SU-DHL-6 (cell line): ENCODE measurements around the gene RUVBL2.

Source experiments
- H2AFZ ChIP-seq: fragments of 200-600 bp; sonication (generic); 2 replicates; pipeline ENCODE4 v1.6.1; 2014; ENCODE audit warnings: low read depth, mild to moderate bottlenecking, moderate library complexity, mixed read lengths, antibody characterized with exemption, low read length; ENCODE audit not compliant: severe bottlenecking
- H3F3A ChIP-seq: fragments of 200-600 bp; shearing (Covaris generic); 2 replicates; pipeline ENCODE4 v1.6.0; 2016; ENCODE audit warnings: antibody characterized with exemption, mild to moderate bottlenecking; ENCODE audit not compliant: insufficient read depth
- H3K27ac ChIP-seq: fragments of 200-600 bp; sonication (generic); 2 replicates; pipeline ENCODE4 v1.5.1; 2016; ENCODE audit warnings: low read depth, mild to moderate bottlenecking, low read length, moderate library complexity, mixed read lengths
- H3K27me3 ChIP-seq: fragments of 200-600 bp; sonication (generic), shearing (Covaris generic); 2 replicates; pipeline ENCODE4 v1.6.0; 2014; ENCODE audit warnings: mild to moderate bottlenecking, low read length
- H3K36me3 ChIP-seq: fragments of 200-600 bp; sonication (generic); 2 replicates; pipeline ENCODE4 v1.6.1; 2014; ENCODE audit warnings: mild to moderate bottlenecking, low read length, mixed read lengths
- H3K4me2 ChIP-seq: fragments of 300-600, 200-600 bp; shearing (Covaris generic), sonication (generic); 2 replicates; pipeline ENCODE4 v1.6.0; 2014; ENCODE audit warnings: low read length, low read depth, mild to moderate bottlenecking; ENCODE audit not compliant: poor library complexity, severe bottlenecking
- H3K4me3 ChIP-seq: fragments of 200-600 bp; sonication (generic); 2 replicates; pipeline ENCODE4 v1.5.1; 2014; ENCODE audit warnings: antibody characterized with exemption, low read length, mild to moderate bottlenecking, mixed read lengths; ENCODE audit not compliant: insufficient read depth, poor library complexity, severe bottlenecking
- H3K79me2 ChIP-seq: fragments of 200-600 bp; sonication (generic); 2 replicates; pipeline ENCODE4 v1.6.1; 2014; ENCODE audit warnings: mild to moderate bottlenecking, low read length, moderate library complexity; ENCODE audit not compliant: insufficient read depth
- H3K9ac ChIP-seq: fragments of 200-600 bp; sonication (generic); 2 replicates; pipeline ENCODE4 v1.7.0; 2014; ENCODE audit warnings: mild to moderate bottlenecking, low read length
- H3K9me2 ChIP-seq: fragments of 200-600 bp; sonication (generic); replicated peaks from 2 replicates; pipeline ENCODE4 v1.6.1; 2014; ENCODE audit warnings: low read length; ENCODE audit not compliant: insufficient read depth
- H3K9me3 ChIP-seq: fragments of 200-600 bp; sonication (generic); 2 replicates; pipeline ENCODE4 v1.6.1; 2014; ENCODE audit warnings: low read length, mixed read lengths; ENCODE audit not compliant: insufficient read depth
- H4K20me1 ChIP-seq: fragments of 200-600 bp; sonication (generic); 2 replicates; pipeline ENCODE4 v1.6.1; 2014; ENCODE audit warnings: low read depth, mild to moderate bottlenecking, antibody characterized with exemption, low read length, moderate library complexity, mixed read lengths
- EZH2phosphoT487 ChIP-seq: fragments of 200-600 bp; sonication (generic), shearing (Covaris generic); conservative IDR thresholded peaks from 2 replicates; pipeline ENCODE4 v1.6.1; 2018; ENCODE audit warnings: mild to moderate bottlenecking, antibody characterized with exemption, low read length, moderate library complexity, mixed read lengths
- TF ChIP-seq, protein P1 (sequence below): fragments of 200-600 bp; sonication (generic); IDR thresholded peaks from one replicate; pipeline ENCODE4 v1.5.1; 2017; ENCODE audit warnings: antibody characterized with exemption, mild to moderate bottlenecking, low read length, moderate library complexity; ENCODE audit not compliant: insufficient read depth, poor library complexity, severe bottlenecking

Gene RUVBL2

GRCh38 chr19:48990400-48990799 lies 3.3 kb upstream of the RUVBL2 start:
- no peak overlapping the region for H3K27ac ChIP-seq
- H3K36me3 ChIP-seq, result no peaks in the 10 kb centered on the region

DNA sequence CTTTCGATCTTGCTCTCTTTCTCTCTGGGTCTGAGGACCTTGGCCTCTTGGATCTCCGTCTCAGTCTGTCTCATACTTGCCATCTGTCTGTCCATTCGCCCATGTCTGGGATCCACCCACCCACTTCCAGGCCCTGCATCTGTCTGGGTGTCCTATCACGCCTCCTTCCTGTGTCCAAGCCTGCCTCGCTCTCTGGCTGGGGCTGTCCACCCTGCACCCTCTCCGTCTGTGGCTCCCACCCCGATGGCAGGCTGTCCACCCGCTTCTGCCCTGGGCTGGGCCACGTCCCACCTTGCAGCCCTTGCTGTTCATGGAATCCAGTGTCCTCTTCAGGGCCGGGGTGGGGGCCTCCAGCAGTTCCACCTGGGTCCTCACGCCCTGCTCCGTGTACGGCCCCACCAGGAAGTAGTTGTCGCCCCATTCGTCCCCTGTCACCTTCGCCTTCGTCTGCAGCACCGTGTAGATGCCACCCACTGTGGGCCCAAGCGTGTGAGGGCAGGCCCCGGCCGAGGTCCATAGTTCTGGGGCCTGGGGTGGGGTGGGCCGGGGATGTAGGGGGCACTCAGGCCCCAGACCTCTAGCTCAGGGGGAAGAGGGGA lies 2.6 kb upstream of the RUVBL2 start:
- Histone ChIP-seq H3K4me3 (no peak overlapping the region), H3K9me3 (no peaks in the 10 kb centered on the region), H3K79me2 (peaks cover 36% of the 10 kb centered on the region), H3K36me3 (no peaks in the 10 kb centered on the region), H3K4me2 (no peak overlapping the region), H2AFZ (no peak overlapping the region), H4K20me1 (no peaks in the 10 kb centered on the region), H3K27me3 (no peaks in the 10 kb centered on the region), H3K9me2 (no peaks in the 10 kb centered on the region), H3F3A (no peaks in the 10 kb centered on the region), H3K9ac (no peak overlapping the region), H3K27ac (no peak overlapping the region)
- TF ChIP-seq, protein P1, sequence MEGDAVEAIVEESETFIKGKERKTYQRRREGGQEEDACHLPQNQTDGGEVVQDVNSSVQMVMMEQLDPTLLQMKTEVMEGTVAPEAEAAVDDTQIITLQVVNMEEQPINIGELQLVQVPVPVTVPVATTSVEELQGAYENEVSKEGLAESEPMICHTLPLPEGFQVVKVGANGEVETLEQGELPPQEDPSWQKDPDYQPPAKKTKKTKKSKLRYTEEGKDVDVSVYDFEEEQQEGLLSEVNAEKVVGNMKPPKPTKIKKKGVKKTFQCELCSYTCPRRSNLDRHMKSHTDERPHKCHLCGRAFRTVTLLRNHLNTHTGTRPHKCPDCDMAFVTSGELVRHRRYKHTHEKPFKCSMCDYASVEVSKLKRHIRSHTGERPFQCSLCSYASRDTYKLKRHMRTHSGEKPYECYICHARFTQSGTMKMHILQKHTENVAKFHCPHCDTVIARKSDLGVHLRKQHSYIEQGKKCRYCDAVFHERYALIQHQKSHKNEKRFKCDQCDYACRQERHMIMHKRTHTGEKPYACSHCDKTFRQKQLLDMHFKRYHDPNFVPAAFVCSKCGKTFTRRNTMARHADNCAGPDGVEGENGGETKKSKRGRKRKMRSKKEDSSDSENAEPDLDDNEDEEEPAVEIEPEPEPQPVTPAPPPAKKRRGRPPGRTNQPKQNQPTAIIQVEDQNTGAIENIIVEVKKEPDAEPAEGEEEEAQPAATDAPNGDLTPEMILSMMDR, result no peak
- no peak for TF ChIP-seq EZH2phosphoT487

More at GRCh38 chr19:48990400-48990799, 3.3 kb upstream of the RUVBL2 start:
- H3K9me3 ChIP-seq, result no peaks in the 10 kb centered on the region
- H3K9ac ChIP-seq, result no peak overlapping the region
- H2AFZ ChIP-seq, result no peak overlapping the region
- H4K20me1 ChIP-seq, result no peaks in the 10 kb centered on the region
- no peaks in the 10 kb centered on the region for H3F3A ChIP-seq
- H3K27me3 ChIP-seq, result no peaks in the 10 kb centered on the region
- TF ChIP-seq, protein P1, result no peak
- TF ChIP-seq EZH2phosphoT487, result no peak
- no peak overlapping the region for H3K4me2 ChIP-seq
- no peaks in the 10 kb centered on the region for H3K9me2 ChIP-seq
- peaks cover 30% of the 10 kb centered on the region for H3K79me2 ChIP-seq
- no peak overlapping the region for H3K4me3 ChIP-seq

- Histone ChIP-seq H3F3A (no peaks in the 10 kb centered on the region), H3K36me3 (no peaks in the 10 kb centered on the region), H3K27me3 (no peaks in the 10 kb centered on the region), H2AFZ (peak overlapping the region; percentile 56), H4K20me1 (no peaks in the 10 kb centered on the region), H3K27ac (0 out of 2 replicates have a peak overlapping the region, but pooled peaks have one; percentile 38), H3K9me2 (no peaks in the 10 kb centered on the region), H3K9ac (peak overlapping the region; percentile 92), H3K4me3 (peak overlapping the region; percentile 97), H3K9me3 (no peaks in the 10 kb centered on the region), H3K79me2 (peaks cover 43% of the 10 kb centered on the region), H3K4me2 (peak overlapping the region; percentile 91)
- TF ChIP-seq, protein P1, result no peak
- no peak for TF ChIP-seq EZH2phosphoT487
Measured at GRCh38 chr19:48991873-48992580, 1.7 kb upstream of the RUVBL2 start.
